ENCODE measurements around the gene ANKRD52. TPM values are rescaled to one million over a fixed set of nuclear protein-coding genes. Genes with fewer than 3 reads are reported as not detected.

Gene ANKRD52
- total RNA-seq, 4 donors from 2014 or later = 30.5 to 48.7 (median 36.6) TPM

GRCh38 chr12:56247923-56248322, 10.3 kb downstream of the ANKRD52 start:
- H3K27me3 ChIP-seq = no peaks in the 10 kb centered on the region
- no peak for TF ChIP-seq POLR2A (IDR thresholded peaks at IDR 0.05)
- TF ChIP-seq, protein P1, sequence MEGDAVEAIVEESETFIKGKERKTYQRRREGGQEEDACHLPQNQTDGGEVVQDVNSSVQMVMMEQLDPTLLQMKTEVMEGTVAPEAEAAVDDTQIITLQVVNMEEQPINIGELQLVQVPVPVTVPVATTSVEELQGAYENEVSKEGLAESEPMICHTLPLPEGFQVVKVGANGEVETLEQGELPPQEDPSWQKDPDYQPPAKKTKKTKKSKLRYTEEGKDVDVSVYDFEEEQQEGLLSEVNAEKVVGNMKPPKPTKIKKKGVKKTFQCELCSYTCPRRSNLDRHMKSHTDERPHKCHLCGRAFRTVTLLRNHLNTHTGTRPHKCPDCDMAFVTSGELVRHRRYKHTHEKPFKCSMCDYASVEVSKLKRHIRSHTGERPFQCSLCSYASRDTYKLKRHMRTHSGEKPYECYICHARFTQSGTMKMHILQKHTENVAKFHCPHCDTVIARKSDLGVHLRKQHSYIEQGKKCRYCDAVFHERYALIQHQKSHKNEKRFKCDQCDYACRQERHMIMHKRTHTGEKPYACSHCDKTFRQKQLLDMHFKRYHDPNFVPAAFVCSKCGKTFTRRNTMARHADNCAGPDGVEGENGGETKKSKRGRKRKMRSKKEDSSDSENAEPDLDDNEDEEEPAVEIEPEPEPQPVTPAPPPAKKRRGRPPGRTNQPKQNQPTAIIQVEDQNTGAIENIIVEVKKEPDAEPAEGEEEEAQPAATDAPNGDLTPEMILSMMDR (IDR thresholded peaks at IDR 0.05) = no peak
- H3K36me3 ChIP-seq = peaks cover 0 to 100% (median 0%) of the 10 kb centered on the region in 3 donors
- no peaks in the 10 kb centered on the region for H3K9me3 ChIP-seq
- DNase-seq = no peak
- no peak overlapping the region for H3K4me3 ChIP-seq
- no peaks in the 10 kb centered on the region for H3K4me1 ChIP-seq
- H3K27ac ChIP-seq = no peak overlapping the region

DNA sequence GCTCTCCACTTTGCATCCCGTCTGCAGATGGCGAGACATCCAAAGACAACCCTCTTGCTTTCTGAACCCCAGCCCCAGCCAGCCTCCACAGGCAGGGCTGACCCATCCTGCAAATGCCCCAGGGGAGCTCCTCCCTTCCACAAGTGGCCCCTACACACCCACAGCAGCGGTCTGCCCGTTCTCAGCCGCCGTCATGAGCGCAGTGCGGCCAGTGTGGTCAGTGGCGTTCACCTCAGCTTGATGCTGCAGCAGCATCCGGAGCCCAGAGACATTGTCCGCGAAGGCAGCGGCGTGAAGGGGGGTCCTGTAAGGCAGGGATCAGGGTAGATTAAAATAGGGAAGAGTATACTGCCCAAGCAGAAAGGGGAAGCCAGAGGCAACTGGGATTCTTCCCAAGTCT, 13.7 kb downstream of the ANKRD52 start:
- TF ChIP-seq POLR2A (IDR thresholded peaks at IDR 0.05) = no peak
- TF ChIP-seq, protein P1 (IDR thresholded peaks at IDR 0.05) = no peak
- Histone ChIP-seq H3K36me3 (peaks cover 0 to 100% (median 0%) of the 10 kb centered on the region in 3 donors), H3K4me1 (no peaks in the 10 kb centered on the region)

GRCh38 chr12:56243731-56244181, 14.4 kb downstream of the ANKRD52 start:
- H3K9me3 ChIP-seq = no peaks in the 10 kb centered on the region
- H3K4me3 ChIP-seq = no peak overlapping the region
- no peaks in the 10 kb centered on the region for H3K4me1 ChIP-seq
- no peak overlapping the region for H3K27ac ChIP-seq
- H3K27me3 ChIP-seq = no peaks in the 10 kb centered on the region
- TF ChIP-seq, protein P1 (IDR thresholded peaks at IDR 0.05) = no peak
- TF ChIP-seq POLR2A (IDR thresholded peaks at IDR 0.05) = no peak
- DNase-seq = no peak
- H3K36me3 ChIP-seq = peaks cover 0 to 94% (median 0%) of the 10 kb centered on the region in 3 donors

More for the DNA sequence above, 13.7 kb downstream of the ANKRD52 start:
- H3K27me3 ChIP-seq = no peaks in the 10 kb centered on the region
- no peak for DNase-seq
- H3K27ac ChIP-seq = no peak overlapping the region
- H3K4me3 ChIP-seq = no peak overlapping the region
- no peaks in the 10 kb centered on the region for H3K9me3 ChIP-seq

DNA sequence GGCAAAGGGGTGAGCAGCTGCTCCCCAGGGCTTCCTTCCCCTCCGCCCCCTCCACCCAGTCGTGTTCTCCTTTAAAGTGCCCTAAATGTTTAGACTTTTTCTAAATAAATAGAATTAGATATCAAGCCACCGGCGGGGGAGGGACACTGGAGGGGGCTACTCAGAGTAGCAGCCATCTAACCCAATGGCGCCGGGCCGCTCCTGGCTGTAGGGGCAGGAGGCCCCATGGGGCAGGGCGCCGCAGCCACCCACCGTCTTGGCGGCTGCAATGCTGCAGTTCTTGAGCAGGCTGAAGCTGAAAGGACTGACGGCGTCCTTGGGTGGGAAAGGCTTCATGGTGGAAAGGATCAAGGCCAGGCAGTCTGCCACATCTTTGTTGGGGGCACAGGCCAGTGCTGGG, 15.2 kb downstream of the ANKRD52 start:
- Histone ChIP-seq H3K4me1 (no peaks in the 10 kb centered on the region), H3K27ac (no peak overlapping the region), H3K27me3 (no peaks in the 10 kb centered on the region), H3K9me3 (no peaks in the 10 kb centered on the region), H3K4me3 (no peak overlapping the region), H3K36me3 (peaks cover 0 to 92% (median 0%) of the 10 kb centered on the region in 3 donors)
- TF ChIP-seq POLR2A (IDR thresholded peaks at IDR 0.05) = no peak
- TF ChIP-seq, protein P1 (IDR thresholded peaks at IDR 0.05) = no peak
- DNase-seq = no peak

GRCh38 chr12:56241424-56242303, 16.5 kb downstream of the ANKRD52 start:
- TF ChIP-seq, protein P1 (IDR thresholded peaks at IDR 0.05) = no peak
- H3K27ac ChIP-seq = no peak overlapping the region
- peaks cover 0 to 90% (median 0%) of the 10 kb centered on the region in 3 donors for H3K36me3 ChIP-seq
- H3K27me3 ChIP-seq = no peaks in the 10 kb centered on the region
- no peaks in the 10 kb centered on the region for H3K4me1 ChIP-seq
- H3K9me3 ChIP-seq = no peaks in the 10 kb centered on the region
- DNase-seq = no peak
- no peak overlapping the region for H3K4me3 ChIP-seq

Measured in Peyer's patch (tissue), 4 donors.